ENCODE data around the gene SLC4A1AP. TPM values are rescaled to one million over a fixed set of nuclear protein-coding genes. Genes with fewer than 3 reads are reported as not detected.

SLC4A1AP gene
- total and polyA plus RNA-seq, 2 of the 13 experiments (the other 11 are each of a cell fraction or from before 2014, with no cell fraction given), result 15.3 to 44.6 TPM

GRCh38 chr2:27737676-27738348 is 74.1 kb downstream of the SLC4A1AP start (continued):
- TF ChIP-seq, protein P1, sequence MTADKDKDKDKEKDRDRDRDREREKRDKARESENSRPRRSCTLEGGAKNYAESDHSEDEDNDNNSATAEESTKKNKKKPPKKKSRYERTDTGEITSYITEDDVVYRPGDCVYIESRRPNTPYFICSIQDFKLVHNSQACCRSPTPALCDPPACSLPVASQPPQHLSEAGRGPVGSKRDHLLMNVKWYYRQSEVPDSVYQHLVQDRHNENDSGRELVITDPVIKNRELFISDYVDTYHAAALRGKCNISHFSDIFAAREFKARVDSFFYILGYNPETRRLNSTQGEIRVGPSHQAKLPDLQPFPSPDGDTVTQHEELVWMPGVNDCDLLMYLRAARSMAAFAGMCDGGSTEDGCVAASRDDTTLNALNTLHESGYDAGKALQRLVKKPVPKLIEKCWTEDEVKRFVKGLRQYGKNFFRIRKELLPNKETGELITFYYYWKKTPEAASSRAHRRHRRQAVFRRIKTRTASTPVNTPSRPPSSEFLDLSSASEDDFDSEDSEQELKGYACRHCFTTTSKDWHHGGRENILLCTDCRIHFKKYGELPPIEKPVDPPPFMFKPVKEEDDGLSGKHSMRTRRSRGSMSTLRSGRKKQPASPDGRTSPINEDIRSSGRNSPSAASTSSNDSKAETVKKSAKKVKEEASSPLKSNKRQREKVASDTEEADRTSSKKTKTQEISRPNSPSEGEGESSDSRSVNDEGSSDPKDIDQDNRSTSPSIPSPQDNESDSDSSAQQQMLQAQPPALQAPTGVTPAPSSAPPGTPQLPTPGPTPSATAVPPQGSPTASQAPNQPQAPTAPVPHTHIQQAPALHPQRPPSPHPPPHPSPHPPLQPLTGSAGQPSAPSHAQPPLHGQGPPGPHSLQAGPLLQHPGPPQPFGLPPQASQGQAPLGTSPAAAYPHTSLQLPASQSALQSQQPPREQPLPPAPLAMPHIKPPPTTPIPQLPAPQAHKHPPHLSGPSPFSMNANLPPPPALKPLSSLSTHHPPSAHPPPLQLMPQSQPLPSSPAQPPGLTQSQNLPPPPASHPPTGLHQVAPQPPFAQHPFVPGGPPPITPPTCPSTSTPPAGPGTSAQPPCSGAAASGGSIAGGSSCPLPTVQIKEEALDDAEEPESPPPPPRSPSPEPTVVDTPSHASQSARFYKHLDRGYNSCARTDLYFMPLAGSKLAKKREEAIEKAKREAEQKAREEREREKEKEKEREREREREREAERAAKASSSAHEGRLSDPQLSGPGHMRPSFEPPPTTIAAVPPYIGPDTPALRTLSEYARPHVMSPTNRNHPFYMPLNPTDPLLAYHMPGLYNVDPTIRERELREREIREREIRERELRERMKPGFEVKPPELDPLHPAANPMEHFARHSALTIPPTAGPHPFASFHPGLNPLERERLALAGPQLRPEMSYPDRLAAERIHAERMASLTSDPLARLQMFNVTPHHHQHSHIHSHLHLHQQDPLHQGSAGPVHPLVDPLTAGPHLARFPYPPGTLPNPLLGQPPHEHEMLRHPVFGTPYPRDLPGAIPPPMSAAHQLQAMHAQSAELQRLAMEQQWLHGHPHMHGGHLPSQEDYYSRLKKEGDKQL (CRISPR knock-in tag; IDR thresholded peaks at IDR 0.05; ENCODE audit: low read depth), result no peak
- TF ChIP-seq, protein P2, sequence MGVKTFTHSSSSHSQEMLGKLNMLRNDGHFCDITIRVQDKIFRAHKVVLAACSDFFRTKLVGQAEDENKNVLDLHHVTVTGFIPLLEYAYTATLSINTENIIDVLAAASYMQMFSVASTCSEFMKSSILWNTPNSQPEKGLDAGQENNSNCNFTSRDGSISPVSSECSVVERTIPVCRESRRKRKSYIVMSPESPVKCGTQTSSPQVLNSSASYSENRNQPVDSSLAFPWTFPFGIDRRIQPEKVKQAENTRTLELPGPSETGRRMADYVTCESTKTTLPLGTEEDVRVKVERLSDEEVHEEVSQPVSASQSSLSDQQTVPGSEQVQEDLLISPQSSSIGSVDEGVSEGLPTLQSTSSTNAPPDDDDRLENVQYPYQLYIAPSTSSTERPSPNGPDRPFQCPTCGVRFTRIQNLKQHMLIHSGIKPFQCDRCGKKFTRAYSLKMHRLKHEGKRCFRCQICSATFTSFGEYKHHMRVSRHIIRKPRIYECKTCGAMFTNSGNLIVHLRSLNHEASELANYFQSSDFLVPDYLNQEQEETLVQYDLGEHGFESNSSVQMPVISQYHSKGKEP (CRISPR knock-in tag; IDR thresholded peaks at IDR 0.05), result 0 out of 2 replicates have a peak, but pooled peaks have one; percentile 39
- TF ChIP-seq SATB2 (CRISPR knock-in tag; IDR thresholded peaks at IDR 0.05) (0 out of 2 replicates have a peak, but pooled peaks have one; percentile 32), ZNF263 (CRISPR knock-in tag; IDR thresholded peaks at IDR 0.05) (no peak; the same call in 1 of the 2 replicates), NFIB (CRISPR knock-in tag; IDR thresholded peaks at IDR 0.05; ENCODE audit: borderline replicate concordance) (no peak), NR1H2 (CRISPR knock-in tag; IDR thresholded peaks at IDR 0.05; ENCODE audit: borderline replicate concordance, low read depth) (no peak), ZNF577 (CRISPR knock-in tag; IDR thresholded peaks at IDR 0.05; ENCODE audit: borderline replicate concordance, low read depth) (no peak), TFE3 (CRISPR knock-in tag; IDR thresholded peaks at IDR 0.05) (peak; percentile 36; the same call in 1 of the 2 replicates), CENPX (CRISPR knock-in tag; IDR thresholded peaks at IDR 0.05) (no peak), ZNF224 (CRISPR knock-in tag; IDR thresholded peaks at IDR 0.05) (no peak), ZNF75D (CRISPR knock-in tag; IDR thresholded peaks at IDR 0.05; ENCODE audit: borderline replicate concordance) (no peak), MED8 (CRISPR knock-in tag; IDR thresholded peaks at IDR 0.05; ENCODE audit: insufficient replicate concordance) (no peak), HOXA3 (CRISPR knock-in tag; IDR thresholded peaks at IDR 0.05) (peak; percentile 66), TERF1 (CRISPR knock-in tag; IDR thresholded peaks at IDR 0.05) (no peak), ZNF143 (CRISPR knock-in tag; IDR thresholded peaks at IDR 0.05) (no peak), POLR2AphosphoS2 (IDR thresholded peaks at IDR 0.05; ENCODE audit: low read depth, low read length) (no peak), SMAD3 (CRISPR knock-in tag; IDR thresholded peaks at IDR 0.05) (no peak; the same call in 1 of the 2 replicates), MXI1 (IDR thresholded peaks at IDR 0.05; ENCODE audit: borderline replicate concordance, low read depth, low read length) (no peak)
- TF ChIP-seq, protein P3, sequence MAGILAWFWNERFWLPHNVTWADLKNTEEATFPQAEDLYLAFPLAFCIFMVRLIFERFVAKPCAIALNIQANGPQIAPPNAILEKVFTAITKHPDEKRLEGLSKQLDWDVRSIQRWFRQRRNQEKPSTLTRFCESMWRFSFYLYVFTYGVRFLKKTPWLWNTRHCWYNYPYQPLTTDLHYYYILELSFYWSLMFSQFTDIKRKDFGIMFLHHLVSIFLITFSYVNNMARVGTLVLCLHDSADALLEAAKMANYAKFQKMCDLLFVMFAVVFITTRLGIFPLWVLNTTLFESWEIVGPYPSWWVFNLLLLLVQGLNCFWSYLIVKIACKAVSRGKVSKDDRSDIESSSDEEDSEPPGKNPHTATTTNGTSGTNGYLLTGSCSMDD (CRISPR knock-in tag; IDR thresholded peaks at IDR 0.05), result no peak

Measured in HepG2 (cell line).